ENCODE data around the gene AGBL1.
A peak's percentile ranks its signal among the peaks of the same experiment; 100 is the strongest.
"Not testable (repeated sequence)": the region's sequence is repeated elsewhere in the genome, so short reads cannot be mapped to it uniquely, and the experiment has no call there.

AGBL1 gene

DNA sequence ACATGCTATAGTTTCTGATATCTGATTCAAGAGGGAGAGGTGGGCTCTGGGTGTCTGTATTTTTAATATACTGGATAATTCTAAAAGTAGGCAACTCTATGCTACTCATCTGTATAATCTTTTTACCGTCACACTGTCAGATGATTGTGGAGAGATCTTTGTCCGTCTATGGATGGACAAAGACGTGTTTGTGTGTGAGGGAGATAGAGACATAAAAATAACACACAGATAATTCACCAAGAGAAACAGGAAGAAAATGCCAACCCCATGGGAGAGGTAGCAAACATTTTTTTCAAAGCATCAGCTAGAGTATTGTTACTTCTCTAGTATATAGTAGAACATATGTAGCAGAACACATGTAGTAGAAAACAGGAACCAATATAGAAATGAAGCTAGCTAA is 346.1 kb downstream of the AGBL1 start:
- no peak for DNase-seq

- no peak for DNase-seq
These were observed 353.2 kb downstream of the AGBL1 start for GRCh38 chr15:86432861-86433260.

DNA sequence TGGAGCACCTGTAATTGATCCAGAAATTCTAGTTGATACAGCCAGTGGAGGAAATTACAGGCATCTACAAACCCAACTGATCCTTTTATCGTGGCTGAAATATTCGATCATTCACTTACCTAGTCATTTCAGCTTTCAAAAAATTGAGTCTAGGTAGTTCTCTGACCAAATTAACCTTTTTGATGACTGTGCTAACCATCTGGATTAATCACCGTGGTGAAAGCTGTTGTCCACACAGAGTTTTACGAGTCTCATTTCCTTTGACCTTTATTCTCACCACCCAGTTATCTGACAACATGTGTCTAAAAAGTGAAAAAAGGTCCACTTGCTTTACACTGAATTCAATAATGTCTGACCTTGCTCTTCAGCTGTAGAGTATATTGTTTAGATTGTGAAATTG is 354.3 kb downstream of the AGBL1 start:
- no peak for DNase-seq

DNA sequence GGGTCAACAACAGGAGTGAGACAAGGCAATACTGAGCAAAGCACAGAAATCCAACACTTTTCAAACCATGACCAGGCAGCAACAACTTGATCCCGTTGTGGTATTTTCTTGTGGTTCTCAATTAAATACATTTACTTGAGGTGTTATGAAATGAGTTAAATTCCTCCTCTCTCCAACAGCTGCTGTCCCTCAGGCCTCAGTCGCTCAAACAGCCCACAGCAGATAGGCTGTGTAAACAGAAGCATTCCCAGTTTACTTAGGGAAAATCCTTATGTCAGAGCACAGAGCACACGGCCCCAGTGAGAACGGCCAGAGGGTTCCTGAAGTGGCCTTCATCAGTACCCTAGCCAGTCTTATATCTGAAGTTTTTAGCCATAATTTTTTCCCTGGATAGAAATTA is 359.9 kb downstream of the AGBL1 start:
- no peak for DNase-seq

DNA sequence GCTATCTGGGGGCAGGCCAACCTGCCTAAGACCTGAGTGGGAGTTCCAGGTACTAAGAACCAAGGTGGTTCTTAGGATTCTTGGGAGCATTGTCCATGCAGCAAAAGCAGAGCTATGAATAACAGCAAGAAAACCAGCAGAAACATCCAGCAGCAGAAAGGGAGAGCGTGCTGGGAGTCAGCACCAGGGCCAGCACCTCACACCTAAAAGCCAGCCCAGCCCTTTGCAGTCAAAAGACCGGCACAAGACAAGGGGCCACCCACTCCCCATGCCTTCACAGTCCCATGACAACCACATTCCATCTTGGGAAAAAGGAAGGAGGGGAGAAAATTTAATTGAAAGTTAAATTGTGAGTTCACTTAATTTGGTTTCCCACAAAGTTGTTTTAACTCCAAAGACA is 364.9 kb downstream of the AGBL1 start:
- DNase-seq = peak; percentile 15

DNA sequence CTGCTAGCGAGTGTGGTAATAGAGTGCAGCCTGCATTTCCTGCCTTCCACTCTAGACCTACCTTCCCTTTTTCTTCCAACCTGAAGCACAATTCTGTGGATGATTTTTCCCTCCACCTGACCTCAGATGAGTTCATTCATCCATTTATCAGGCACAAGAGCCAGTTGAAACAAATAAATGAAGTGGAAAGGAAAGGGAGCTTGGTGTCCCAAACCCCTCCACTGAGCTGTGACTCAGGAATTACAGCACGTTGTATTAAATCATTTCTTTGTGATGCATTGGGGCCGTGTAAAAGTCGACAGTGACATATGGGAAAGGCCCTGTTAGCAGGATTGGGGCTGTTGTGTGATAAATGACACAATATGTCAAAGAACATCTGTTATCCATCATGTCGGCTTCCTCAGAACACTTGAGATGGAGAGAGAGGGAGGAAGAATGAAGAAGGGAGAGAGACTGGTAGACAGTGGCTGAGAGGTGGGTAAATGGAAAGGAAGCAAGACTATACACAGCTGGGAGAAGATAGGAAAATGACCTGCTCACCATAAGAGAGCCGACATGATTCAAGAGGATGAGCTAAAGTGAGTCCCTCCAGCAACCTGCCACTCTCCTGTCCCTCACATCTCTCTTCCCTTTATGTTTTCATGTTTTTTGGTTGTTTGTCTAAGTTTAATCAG is 366.0 kb downstream of the AGBL1 start:
- DNase-seq = no peak

- DNase-seq = no peak
These were observed 366.6 kb downstream of the AGBL1 start for GRCh38 chr15:86446253-86446640.

DNA sequence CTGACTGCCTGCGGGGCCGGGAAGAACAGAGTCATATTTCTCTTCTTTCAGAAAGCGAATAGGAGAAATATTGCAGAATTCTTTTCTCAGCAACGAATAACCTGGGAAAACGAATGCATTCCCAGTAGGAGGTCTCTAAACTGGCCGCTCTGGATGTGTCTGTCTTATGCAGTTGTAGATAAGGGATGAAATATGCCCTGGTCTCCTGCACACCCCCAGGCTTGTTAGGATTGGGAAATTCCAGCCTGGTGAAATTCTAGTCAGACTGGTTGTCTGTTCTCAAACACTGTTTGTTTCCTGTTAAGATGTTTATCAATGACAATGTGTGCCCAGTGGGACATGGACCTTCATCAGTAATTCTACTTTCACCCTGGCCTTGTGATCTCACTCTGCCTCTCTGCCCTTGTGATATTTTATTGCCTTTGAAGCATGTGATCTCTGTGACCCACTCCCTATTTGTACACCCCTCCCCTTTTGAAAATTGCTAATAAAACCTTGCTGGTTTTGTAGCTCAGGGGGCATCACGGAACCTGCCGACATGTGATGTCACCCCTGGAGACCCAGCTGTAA is 385.9 kb downstream of the AGBL1 start:
- DNase-seq = not testable (repeated sequence)

- DNase-seq = no peak
These were observed 402.0 kb downstream of the AGBL1 start for GRCh38 chr15:86481720-86482119.

GRCh38 chr15:86483936-86484335 is 404.3 kb downstream of the AGBL1 start:
- no peak for DNase-seq

DNA sequence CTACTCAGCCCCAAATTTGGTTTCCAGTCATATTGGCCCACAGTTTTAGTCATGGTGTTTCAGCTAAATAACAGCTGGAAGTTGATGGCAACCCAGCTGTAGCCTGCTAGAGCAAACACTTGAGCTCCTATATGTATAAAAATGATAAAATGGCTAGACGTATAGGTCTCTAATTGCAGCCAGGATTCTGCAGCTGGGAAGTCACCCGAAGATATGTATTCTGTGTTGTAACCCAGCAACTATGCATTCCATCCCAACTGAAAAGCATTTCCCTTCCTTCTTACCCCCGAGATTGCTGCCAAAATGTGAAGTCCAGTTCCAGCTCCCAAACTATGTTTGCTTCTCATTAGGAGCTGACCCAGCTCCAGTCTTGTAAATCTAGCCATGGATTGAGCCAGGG is 408.4 kb downstream of the AGBL1 start:
- peak; percentile 44 for DNase-seq

DNA sequence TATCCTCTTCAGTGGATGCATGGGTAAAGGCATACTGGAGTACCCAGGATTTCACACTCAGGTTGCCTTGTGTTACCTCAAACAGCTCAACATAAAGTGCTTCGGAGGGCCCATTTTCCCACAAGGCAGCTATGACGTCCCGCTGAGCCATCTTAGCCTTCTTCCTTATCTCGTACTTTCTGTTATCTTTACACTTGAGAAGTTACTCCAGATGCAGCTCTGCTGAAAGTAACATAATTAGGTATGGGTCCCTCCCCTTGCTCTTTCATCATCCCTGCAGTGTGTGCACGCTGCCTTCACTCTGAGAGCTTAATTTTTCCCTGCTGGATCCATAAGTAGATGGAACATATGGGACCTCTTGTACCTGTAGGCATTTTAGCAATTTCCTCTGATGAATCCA is 410.3 kb downstream of the AGBL1 start:
- DNase-seq = no peak

GRCh38 chr15:86491118-86491517 is 411.4 kb downstream of the AGBL1 start:
- no peak for DNase-seq

DNA sequence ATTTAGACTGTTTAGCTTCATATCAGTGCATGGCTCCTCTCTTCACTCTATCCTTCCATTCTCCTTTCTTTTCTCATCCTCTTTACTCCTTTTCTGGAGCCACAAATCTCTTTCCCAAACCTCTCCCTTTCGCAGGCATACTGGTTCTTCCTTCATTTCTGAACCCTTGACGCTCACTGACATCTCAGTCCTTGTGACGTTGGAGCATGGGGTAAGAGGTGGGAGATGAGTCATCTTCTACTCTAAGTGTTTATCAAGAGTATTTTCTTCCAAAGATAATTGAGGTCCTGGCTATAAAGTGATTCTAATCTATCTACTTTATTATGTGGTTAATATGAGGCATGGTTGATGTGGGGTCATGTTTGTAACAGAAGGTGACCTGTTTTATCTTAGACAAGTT is 414.2 kb downstream of the AGBL1 start:
- no peak for DNase-seq

- DNase-seq = no peak
These were observed 414.8 kb downstream of the AGBL1 start for GRCh38 chr15:86494475-86494874.

- DNase-seq = no peak
These were observed 422.6 kb downstream of the AGBL1 start for GRCh38 chr15:86502301-86502700.

GRCh38 chr15:86505951-86506350 is 426.3 kb downstream of the AGBL1 start:
- DNase-seq = no peak

- no peak for DNase-seq
These were observed 426.7 kb downstream of the AGBL1 start for GRCh38 chr15:86506401-86506800.

DNA sequence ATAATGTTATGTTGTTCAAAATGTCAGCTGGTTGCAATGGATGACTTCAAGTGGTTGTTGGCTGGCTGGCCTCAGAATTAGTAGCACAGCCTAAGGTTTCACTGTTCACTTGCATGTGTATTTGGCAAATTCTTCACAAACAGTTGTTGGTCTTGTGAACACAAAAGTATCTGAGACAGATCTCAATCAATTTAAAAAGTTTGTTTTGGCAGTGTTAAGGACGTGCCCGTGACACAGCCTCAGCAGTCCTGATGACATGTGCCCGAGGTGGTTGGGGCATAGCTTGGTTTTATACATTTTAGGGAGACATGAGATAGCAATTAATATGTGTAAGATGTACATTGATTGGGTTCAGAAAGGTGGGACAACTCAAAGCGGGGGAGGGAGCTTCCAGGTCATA is 436.0 kb downstream of the AGBL1 start:
- no peak for DNase-seq

DNA sequence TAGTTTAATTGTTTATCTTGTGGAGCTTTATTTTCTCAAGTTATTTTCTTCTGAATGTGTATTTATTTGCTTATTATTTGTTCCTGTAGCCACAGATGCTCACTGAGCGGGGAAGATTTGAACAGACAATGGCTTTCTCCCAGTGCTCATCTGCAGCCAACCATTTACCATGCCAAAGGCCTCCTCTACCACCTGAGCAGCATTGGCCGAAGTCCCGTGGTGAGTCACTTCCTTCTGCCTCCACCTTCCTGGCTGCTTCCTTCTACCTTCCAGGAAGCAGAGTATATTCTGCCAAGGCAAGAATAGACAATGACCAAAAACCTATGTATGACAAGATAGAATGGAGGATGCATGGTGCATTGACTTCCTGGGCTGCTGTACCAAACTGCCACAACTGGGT is 443.1 kb downstream of the AGBL1 start:
- DNase-seq = no peak

DNA sequence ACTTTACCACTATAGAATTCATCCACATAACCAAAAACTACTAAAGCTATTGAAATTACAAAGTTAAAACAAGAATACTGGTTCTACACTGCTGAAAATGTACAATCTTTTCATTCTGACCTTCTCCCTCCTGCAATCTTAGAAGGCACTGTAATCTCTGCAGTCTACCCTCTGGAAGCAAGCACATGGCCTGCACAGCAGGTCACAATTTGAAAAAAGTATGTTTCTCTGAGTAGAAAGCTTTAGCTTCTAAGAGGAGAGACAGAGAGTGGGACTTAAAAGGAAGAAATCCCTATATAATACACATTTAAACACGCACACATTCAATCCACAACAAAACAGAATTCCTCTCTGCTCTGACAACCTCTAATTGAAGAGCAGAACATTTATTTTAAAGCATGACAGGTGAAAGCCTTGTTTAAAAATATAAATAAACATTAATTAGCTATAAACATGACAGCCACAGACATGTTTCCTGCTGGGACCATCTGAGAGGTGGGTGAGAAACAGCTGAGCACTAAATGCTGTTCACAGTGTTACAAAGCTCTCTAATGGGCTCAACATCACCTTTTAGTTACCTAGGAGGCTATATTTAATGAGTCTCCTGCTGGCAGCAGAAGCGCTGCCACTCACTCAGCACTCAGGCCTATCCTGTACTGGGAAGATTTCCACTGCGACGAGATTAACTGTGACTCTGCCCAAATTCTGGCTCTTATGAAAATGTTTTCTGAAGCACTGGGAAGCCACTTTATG is 447.4 kb downstream of the AGBL1 start:
- DNase-seq = no peak

DNA sequence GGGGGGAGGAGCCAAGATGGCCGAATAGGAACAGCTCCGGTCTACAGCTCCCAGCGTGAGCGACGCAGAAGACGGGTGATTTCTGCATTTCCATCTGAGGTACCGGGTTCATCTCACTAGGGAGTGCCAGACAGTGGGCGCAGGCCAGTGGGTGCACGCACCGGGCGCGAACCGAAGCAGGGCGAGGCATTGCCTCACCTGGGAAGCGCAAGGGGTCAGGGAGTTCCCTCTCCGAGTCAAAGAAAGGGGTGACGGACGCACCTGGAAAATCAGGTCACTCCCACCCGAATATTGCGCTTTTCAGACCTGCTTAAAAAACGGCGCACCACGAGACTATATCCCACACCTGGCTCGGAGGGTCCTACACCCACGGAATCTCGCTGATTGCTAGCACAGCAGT is 448.4 kb downstream of the AGBL1 start:
- DNase-seq = not testable (repeated sequence)

DNA sequence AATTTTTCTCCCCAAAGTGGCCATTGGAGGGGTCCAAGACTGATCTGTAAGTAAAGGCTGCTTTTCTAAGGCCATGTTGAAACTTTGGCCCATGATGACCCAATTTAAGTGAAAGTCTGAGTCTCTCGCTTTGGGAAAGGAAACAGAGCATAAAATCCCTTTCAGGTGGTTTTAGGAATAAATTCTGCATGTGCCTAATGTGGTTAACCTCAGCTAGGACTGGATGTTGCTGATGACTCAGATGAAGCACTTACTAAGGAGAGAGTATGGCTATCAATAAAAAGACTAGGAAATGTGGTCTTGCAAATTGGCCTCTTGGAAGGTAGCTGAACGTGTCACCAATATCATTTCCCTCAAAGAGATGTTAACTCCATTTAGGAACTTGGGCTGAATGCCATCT is 458.5 kb downstream of the AGBL1 start:
- no peak for DNase-seq

GRCh38 chr15:86540840-86541467 is 461.3 kb downstream of the AGBL1 start:
- no peak for DNase-seq
